ENCODE measurements around the gene FOSL2. TPM values are rescaled to one million over a fixed set of nuclear protein-coding genes. Genes with fewer than 3 reads are reported as not detected.
A peak's percentile ranks its signal among the peaks of the same experiment; 100 is the strongest.

Gene FOSL2
- total RNA-seq, 5 donors from 2014 or later (not counting 1 experiment from before 2014, with no cell fraction given): 9.7 to 144 (median 18.5) TPM

- ATAC-seq (replicated peaks in 1 of 4) (no peak), DNase-seq (no peak)
- H3K27me3 Mint-ChIP-seq: no peaks in the 10 kb centered on the region
- Histone ChIP-seq H3K4me3 (ENCODE audit: control insufficient read depth in 1 of 2, extremely low read depth in 1 of 2, low read length in 1 of 2) (no peak overlapping the region), H3K27me3 (replicated peaks in 1 of 2; ENCODE audit: control insufficient read depth in 2 of 2, extremely low read depth in 1 of 2, insufficient read depth in 2 of 2, low read length in 1 of 2) (no peaks in the 10 kb centered on the region), H3K36me3 (ENCODE audit: control insufficient read depth in 2 of 2, extremely low read depth in 1 of 2, insufficient read depth in 1 of 2, low read length in 1 of 2) (peaks cover 6 to 12% of the 10 kb centered on the region in 2 donors), H3K4me1 (ENCODE audit: control insufficient read depth in 1 of 2, extremely low read depth in 1 of 2, insufficient read depth in 2 of 2, low read length in 2 of 2) (peaks cover 5 to 83% of the 10 kb centered on the region in 2 experiments), H3K9me3 (no peaks in the 10 kb centered on the region), H3K27ac (ENCODE audit: low read length) (no peak overlapping the region)
- POLR2A ChIA-PET: no interaction called here
- peaks cover 32% of the 10 kb centered on the region for H3K36me3 Mint-ChIP-seq
- CTCF ChIA-PET: no interaction called here
- WGBS (ENCODE audit: insufficient coverage): 98% methylated on average over 8 of the region's 11 CpGs
- H3K27ac Mint-ChIP-seq: peak overlapping the region; percentile 15 to 50
- H3K4me3 Mint-ChIP-seq: no peak overlapping the region
- peaks cover 48 to 70% (median 60%) of the 10 kb centered on the region in 3 donors for H3K4me1 Mint-ChIP-seq
- H3K9me3 Mint-ChIP-seq: no peaks in the 10 kb centered on the region
Measured at GRCh38 chr2:28404086-28404485, 11.4 kb downstream of the FOSL2 start.

- WGBS (ENCODE audit: insufficient coverage): 80% methylated on average over 1 of the region's 3 CpGs
- Mint-ChIP-seq H3K4me1 (peaks cover 63 to 79% (median 70%) of the 10 kb centered on the region in 3 donors), H3K36me3 (peaks cover 35% of the 10 kb centered on the region), H3K27me3 (no peaks in the 10 kb centered on the region), H3K9me3 (no peaks in the 10 kb centered on the region), H3K4me3 (no peak overlapping the region), H3K27ac (peak overlapping the region in 1 of 2 donors; percentile 39)
- peaks cover 2 to 12% of the 10 kb centered on the region in 2 donors for H3K36me3 ChIP-seq (ENCODE audit: control insufficient read depth in 2 of 2, extremely low read depth in 1 of 2, insufficient read depth in 1 of 2, low read length in 1 of 2)
- H3K4me3 ChIP-seq (ENCODE audit: control insufficient read depth in 1 of 2, extremely low read depth in 1 of 2, low read length in 1 of 2): no peak overlapping the region
- H3K4me1 ChIP-seq (ENCODE audit: control insufficient read depth in 1 of 2, extremely low read depth in 1 of 2, insufficient read depth in 2 of 2, low read length in 2 of 2): peaks cover 15 to 90% of the 10 kb centered on the region in 2 experiments
- CTCF ChIA-PET: no interaction called here
- H3K27me3 ChIP-seq (replicated peaks in 1 of 2; ENCODE audit: control insufficient read depth in 2 of 2, extremely low read depth in 1 of 2, insufficient read depth in 2 of 2, low read length in 1 of 2): no peaks in the 10 kb centered on the region
- POLR2A ChIA-PET: no interaction called here
- ATAC-seq (replicated peaks in 1 of 4) (no peak), DNase-seq (no peak)
- no peaks in the 10 kb centered on the region for H3K9me3 ChIP-seq
- no peak overlapping the region for H3K27ac ChIP-seq (ENCODE audit: low read length)
Measured at GRCh38 chr2:28405537-28405936, 12.9 kb downstream of the FOSL2 start.

- H3K4me3 Mint-ChIP-seq: peak overlapping the region in 1 of 3 donors; percentile 69
- POLR2A ChIA-PET: interaction anchor here (0.6 to 1.8 kb wide), 4 partner anchors 11 to 353 kb away, joined by 3 to 19 read pairs (median 3); no protein-coding TSS in a partner anchor
- H3K27me3 ChIP-seq (replicated peaks in 1 of 2; ENCODE audit: control insufficient read depth in 2 of 2, extremely low read depth in 1 of 2, insufficient read depth in 2 of 2, low read length in 1 of 2): no peaks in the 10 kb centered on the region
Measured at GRCh38 chr2:28406276-28407096, 13.8 kb downstream of the FOSL2 start.

GRCh38 chr2:28407131-28407975 is 14.7 kb downstream of the FOSL2 start:
- Histone ChIP-seq H3K27me3 (replicated peaks in 1 of 2; ENCODE audit: control insufficient read depth in 2 of 2, extremely low read depth in 1 of 2, insufficient read depth in 2 of 2, low read length in 1 of 2) (no peaks in the 10 kb centered on the region), H3K4me3 (ENCODE audit: control insufficient read depth in 1 of 2, extremely low read depth in 1 of 2, low read length in 1 of 2) (no peak overlapping the region), H3K36me3 (ENCODE audit: control insufficient read depth in 2 of 2, extremely low read depth in 1 of 2, insufficient read depth in 1 of 2, low read length in 1 of 2) (peaks cover 2 to 22% of the 10 kb centered on the region in 2 donors), H3K27ac (ENCODE audit: low read length) (peak overlapping the region; percentile 91), H3K9me3 (no peaks in the 10 kb centered on the region), H3K4me1 (ENCODE audit: control insufficient read depth in 1 of 2, extremely low read depth in 1 of 2, insufficient read depth in 2 of 2, low read length in 2 of 2) (peaks cover 20 to 91% of the 10 kb centered on the region in 2 experiments)
- no peak for ATAC-seq (replicated peaks in 1 of 4)
- WGBS (ENCODE audit: insufficient coverage): 94% methylated on average over 6 of the region's 8 CpGs
- Mint-ChIP-seq H3K9me3 (no peaks in the 10 kb centered on the region), H3K27me3 (no peaks in the 10 kb centered on the region), H3K27ac (peak overlapping the region; percentile 80 to 83), H3K4me1 (peaks cover 59 to 79% (median 72%) of the 10 kb centered on the region in 3 donors), H3K4me3 (peak overlapping the region in 1 of 3 donors; percentile 69), H3K36me3 (peaks cover 33% of the 10 kb centered on the region)
- DNase-seq: no peak
- ChIA-PET POLR2A (interaction anchor here (0.5 to 1.8 kb wide), 8 partner anchors 11 to 882 kb away, joined by 3 to 19 read pairs (median 3); partner anchors contain the start of gene FOSL2 (in 1 of the 2)), CTCF (interaction anchor here in 1 of 2 donors (0.8 kb wide), 1 partner anchor 653 kb away, joined by 3 read pairs; no protein-coding TSS in a partner anchor)

More at GRCh38 chr2:28406276-28407096, 13.8 kb downstream of the FOSL2 start:
- peak in 34 of 35 experiments; percentile 54 to 85 (median 71) for DNase-seq
- Mint-ChIP-seq H3K36me3 (peaks cover 40% of the 10 kb centered on the region), H3K27me3 (no peaks in the 10 kb centered on the region), H3K27ac (peak overlapping the region; percentile 80 to 83), H3K9me3 (no peaks in the 10 kb centered on the region), H3K4me1 (peaks cover 68 to 84% (median 78%) of the 10 kb centered on the region in 3 donors)
- CTCF ChIA-PET: interaction anchor here in 1 of 2 donors (0.8 kb wide), 1 partner anchor 652 kb away, joined by 3 read pairs; no protein-coding TSS in a partner anchor
- no peaks in the 10 kb centered on the region for H3K9me3 ChIP-seq
- 98% methylated on average over 7 of the region's 16 CpGs for WGBS (ENCODE audit: insufficient coverage)
- peak in 3 of 4 experiments; percentile 25 to 46 (median 28) for ATAC-seq (replicated peaks in 1 of 4)
- H3K27ac ChIP-seq (ENCODE audit: low read length): peak overlapping the region; percentile 91
- H3K4me3 ChIP-seq (ENCODE audit: control insufficient read depth in 1 of 2, extremely low read depth in 1 of 2, low read length in 1 of 2): no peak overlapping the region
- peaks cover 20 to 91% of the 10 kb centered on the region in 2 experiments for H3K4me1 ChIP-seq (ENCODE audit: control insufficient read depth in 1 of 2, extremely low read depth in 1 of 2, insufficient read depth in 2 of 2, low read length in 2 of 2)
- H3K36me3 ChIP-seq (ENCODE audit: control insufficient read depth in 2 of 2, extremely low read depth in 1 of 2, insufficient read depth in 1 of 2, low read length in 1 of 2): peaks cover 2 to 13% of the 10 kb centered on the region in 2 donors

GRCh38 chr2:28407976-28408690 is 15.5 kb downstream of the FOSL2 start:
- no peaks in the 10 kb centered on the region for H3K9me3 Mint-ChIP-seq
- no peaks in the 10 kb centered on the region for H3K27me3 ChIP-seq (replicated peaks in 1 of 2; ENCODE audit: control insufficient read depth in 2 of 2, extremely low read depth in 1 of 2, insufficient read depth in 2 of 2, low read length in 1 of 2)
- peak overlapping the region; percentile 93 to 94 for H3K27ac Mint-ChIP-seq
- peaks cover 55 to 76% (median 67%) of the 10 kb centered on the region in 3 donors for H3K4me1 Mint-ChIP-seq
- no peaks in the 10 kb centered on the region for H3K27me3 Mint-ChIP-seq
- H3K4me3 Mint-ChIP-seq: peak overlapping the region in 1 of 3 donors; percentile 69
- peaks cover 36% of the 10 kb centered on the region for H3K36me3 Mint-ChIP-seq
- no peak overlapping the region for H3K4me3 ChIP-seq (ENCODE audit: control insufficient read depth in 1 of 2, extremely low read depth in 1 of 2, low read length in 1 of 2)
- ChIA-PET POLR2A (interaction anchor here (0.5 to 1.8 kb wide), 7 partner anchors 12 to 883 kb away, joined by 3 to 10 read pairs (median 3); partner anchors contain the start of gene FOSL2 (in 1 of the 2)), CTCF (interaction anchor here in 1 of 2 donors (0.7 kb wide), 1 partner anchor 12 kb away, joined by 4 read pairs; no protein-coding TSS in a partner anchor)
- peaks cover 20 to 91% of the 10 kb centered on the region in 2 experiments for H3K4me1 ChIP-seq (ENCODE audit: control insufficient read depth in 1 of 2, extremely low read depth in 1 of 2, insufficient read depth in 2 of 2, low read length in 2 of 2)
- peaks cover 2 to 30% of the 10 kb centered on the region in 2 donors for H3K36me3 ChIP-seq (ENCODE audit: control insufficient read depth in 2 of 2, extremely low read depth in 1 of 2, insufficient read depth in 1 of 2, low read length in 1 of 2)
- H3K27ac ChIP-seq (ENCODE audit: low read length): peak overlapping the region; percentile 91
- DNase-seq (no peak), ATAC-seq (replicated peaks in 1 of 4) (no peak)
- H3K9me3 ChIP-seq: no peaks in the 10 kb centered on the region
- WGBS (ENCODE audit: insufficient coverage): 94% methylated on average over 3 of the region's 5 CpGs

Data from T-cell (primary cell).